Adrenal gland (tissue), 12 donors: Measurements from ENCODE around the gene ETDA. TPM values are rescaled to one million over a fixed set of nuclear protein-coding genes. Genes with fewer than 3 reads are reported as not detected.

Experiments
- DNase-seq, 7 donors: peaks; one replicate each; pipeline ENCODE4 v3.0.0-alpha.2; 2019 to 2020
- H3K27ac ChIP-seq, 5 donors: fragments of 200-600 bp; sonication (generic) in 4 of 5; 1 replicate in 3 of 5; 2 replicates in 2 of 5; pipeline versions ENCODE4 v1.5.1 to v1.8.0; 2016 to 2020; ENCODE audit warnings: mild to moderate bottlenecking in 1 of 5
- H3K27me3 ChIP-seq: fragments of 200-600 bp; 2 replicates; pipeline ENCODE4 v1.8.0; 2021
- H3K36me3 ChIP-seq, 2 donors: fragments of 200-600 bp; replicated peaks in 1 of 2; 1 replicate in 1 of 2; 2 replicates in 1 of 2; pipeline versions ENCODE4 v1.5.1 to v1.8.0; 2018 to 2022
- H3K4me1 ChIP-seq, 2 donors: fragments of 200-600 bp; replicated peaks in 1 of 2; 1 replicate in 1 of 2; 2 replicates in 1 of 2; pipeline versions ENCODE4 v1.5.1 to v1.8.0; 2018 to 2021
- H3K4me3 ChIP-seq, 4 donors: fragments of 200-600 bp; sonication (generic) in 3 of 4; one replicate each; pipeline ENCODE4 v1.5.1; 2016 to 2018
- H3K9me3 ChIP-seq, 3 donors: fragments of 200-600 bp; sonication (generic) in 1 of 3; replicated peaks in 1 of 3; 1 replicate in 2 of 3; 2 replicates in 1 of 3; pipeline versions ENCODE4 v1.5.1 to v1.8.0; 2016 to 2021
- CTCF ChIP-seq, 6 experiments: fragments of 450-650 bp in 4 of 6; fragments of 200-600 bp in 2 of 6; sonication (generic) in 1 of 6; IDR thresholded peaks; 1 replicate in 5 of 6; 2 replicates in 1 of 6; pipeline versions ENCODE4 v1.5.1 to v1.8.0; 2016 to 2021; ENCODE audit warnings: antibody characterized with exemption in 6 of 6, mild to moderate bottlenecking in 2 of 6, moderate library complexity in 1 of 6
- POLR2A ChIP-seq, 2 donors: fragments of 450-650 bp; IDR thresholded peaks; one replicate each; pipeline ENCODE4 v1.6.1; 2017; ENCODE audit warnings: antibody characterized with exemption in 2 of 2, mild to moderate bottlenecking in 2 of 2, moderate library complexity in 1 of 2
- WGBS, 4 donors: extraction: QIAGEN DNeasy Blood & Tissue Kit in 2 of 4; methylation state at CpG; one replicate each; pipeline versions ENCODE4 v1.1.5 to v1.1.7; 2013 to 2017; 5-methylcytosine and 5-hydroxymethylcytosine counted together
- intact Hi-C, 2 donors: fragments of 100-400 bp; cut with DNase I; formaldehyde crosslinking; loops; one replicate each; pipeline versions ENCODE4 v1.14.1 to v1.15.0; 2022 to 2023
- polyA plus RNA-seq, 3 donors: library from polyadenylated mRNA; stranded (reverse); fragments of 200-250 nt in 2 of 3; fragments of 350-450 nt in 1 of 3; fragmentation: Illumina TruSeq in 1 of 3; extraction: RNeasy Lipid Tissue Mini Kit (QIAGEN cat#74804) in 1 of 3; gene quantifications; one replicate each; pipeline ENCODE4 v1.2.3, GENCODE V29; 2013 to 2014
- total RNA-seq, 9 donors: library from RNA; depleted of rRNA in 4 of 9; stranded (reverse); fragments of >200 nt in 4 of 9; fragments of 120-200 nt in 1 of 9; fragmentation: NEBNext Ultra II Directional in 1 of 9; extraction: Animal tissue kit (Norgen Biotek cat#: 25700) in 1 of 9; gene quantifications; one replicate each; pipeline versions ENCODE4 v1.1.0 to v1.2.4, GENCODE V29; 2013 to 2023
- donor health status: healthy with polysubstance abuse.
- donor health status: Bipolar disorder and iron deficiency.
- donor health status: DM: yes; HTN: yes; CAD: no.
- donor health status: DM: no; HTN: no; CAD: no.
- donor health status: DM: no; HTN: no; CAD: no.
- donor health status: DM: yes; HTN: yes; CAD: no.

The ETDA gene
- total and polyA plus RNA-seq, 12 donors: not detected

GRCh38 chrX:135295944-135296305 is 44.1 kb downstream of the ETDA start:
- Histone ChIP-seq H3K36me3 (no peaks in the 10 kb centered on the region), H3K27me3 (no peaks in the 10 kb centered on the region), H3K27ac (no peak overlapping the region), H3K4me3 (no peak overlapping the region), H3K4me1 (no peaks in the 10 kb centered on the region), H3K9me3 (no peaks in the 10 kb centered on the region)
- WGBS, 4 donors: 10 to 42% (median 29%) methylated on average over 2 to 10 of the region's 10 CpGs
- intact Hi-C loops: no loop called here
- no peak for DNase-seq
- TF ChIP-seq POLR2A (IDR thresholded peaks at IDR 0.05) (no peak), CTCF (IDR thresholded peaks at IDR 0.05) (no peak)

- H3K4me1 ChIP-seq: no peaks in the 10 kb centered on the region
- H3K9me3 ChIP-seq: no peaks in the 10 kb centered on the region
- no peak overlapping the region for H3K27ac ChIP-seq
- H3K36me3 ChIP-seq: no peaks in the 10 kb centered on the region
- WGBS, 4 donors: 54 to 85% (median 67%) methylated on average over 5 of the region's 5 CpGs
- H3K27me3 ChIP-seq: no peaks in the 10 kb centered on the region
- TF ChIP-seq CTCF (IDR thresholded peaks at IDR 0.05) (no peak), POLR2A (IDR thresholded peaks at IDR 0.05) (no peak)
- intact Hi-C loops: no loop called here
- H3K4me3 ChIP-seq: no peak overlapping the region
- DNase-seq: no peak
Measured at GRCh38 chrX:135302269-135302873, 50.5 kb downstream of the ETDA start.

Other genes starting within 250 kb of the ETDA start
- 10 to 100 TPM; 12.7 to 36.7 (median 27.9) TPM for gene RTL8B, start 229.5 kb upstream of the ETDA start, total RNA-seq
- 10 to 100 TPM; 16.4 to 26.1 (median 25.2) TPM for gene RTL8B, start 229.5 kb upstream of the ETDA start, polyA plus RNA-seq
- gene RTL8C, start 219.7 kb upstream of the ETDA start, total RNA-seq: 100 to 1,000 TPM in 6 of 9 donors, 10 to 100 TPM in 3; 79.5 to 184 (median 150) TPM
- gene RTL8C, start 219.7 kb upstream of the ETDA start, polyA plus RNA-seq: 100 to 1,000 TPM; 188 to 279 (median 229) TPM
- gene RTL8A, start 199.9 kb upstream of the ETDA start, total RNA-seq: 10 to 100 TPM; 12.0 to 53.3 (median 42.0) TPM
- gene RTL8A, start 199.9 kb upstream of the ETDA start, polyA plus RNA-seq: 100 to 1,000 TPM in 2 of 3 donors, 10 to 100 TPM in 1; 76.4 to 232 (median 161) TPM
- 10 to 100 TPM in 1 of 9 donors, 1 to 10 TPM in 8; 2.8 to 83.5 (median 4.7) TPM for gene SMIM10L2B, start 153.3 kb upstream of the ETDA start, total RNA-seq
- 1 to 10 TPM; 2.5 to 6.3 (median 4.6) TPM for gene SMIM10L2B, start 153.3 kb upstream of the ETDA start, polyA plus RNA-seq
- gene ETDB, start 131.5 kb upstream of the ETDA start, total RNA-seq: not detected
- not detected for gene ETDB, start 131.5 kb upstream of the ETDA start, polyA plus RNA-seq
- gene CT55, start 80.7 kb upstream of the ETDA start, total RNA-seq: under 1 TPM in 2 of 9 donors, not detected in 7; 0.50 to 0.55 TPM
- under 1 TPM in 2 of 3 donors, not detected in 1; 0.17 to 0.20 TPM for gene CT55, start 80.7 kb upstream of the ETDA start, polyA plus RNA-seq
- not detected for gene ETDC, start 57.4 kb downstream of the ETDA start, total RNA-seq
- gene ETDC, start 57.4 kb downstream of the ETDA start, polyA plus RNA-seq: not detected
- 10 to 100 TPM; 11.1 to 35.2 (median 18.7) TPM for gene ZNF75D, start 92.0 kb downstream of the ETDA start, total RNA-seq
- gene ZNF75D, start 92.0 kb downstream of the ETDA start, polyA plus RNA-seq: 10 to 100 TPM; 17.7 to 22.4 (median 22.4) TPM
- gene ZNF449, start 92.7 kb downstream of the ETDA start, total RNA-seq: 10 to 100 TPM in 6 of 9 donors, 1 to 10 TPM in 3; 7.2 to 51.3 (median 11.8) TPM
- 10 to 100 TPM in 2 of 3 donors, 1 to 10 TPM in 1; 10.0 to 17.4 (median 11.0) TPM for gene ZNF449, start 92.7 kb downstream of the ETDA start, polyA plus RNA-seq
- gene SMIM10L2A, start 169.9 kb downstream of the ETDA start, total RNA-seq: 100 to 1,000 TPM in 1 of 9 donors, 10 to 100 TPM in 8; 34.9 to 109 (median 45.0) TPM
- gene SMIM10L2A, start 169.9 kb downstream of the ETDA start, polyA plus RNA-seq: 10 to 100 TPM; 31.5 to 39.1 (median 34.4) TPM